Tibial nerve (tissue), 4 donors: ENCODE measurements around the gene LPIN1. TPM values are rescaled to one million over a fixed set of nuclear protein-coding genes. Genes with fewer than 3 reads are reported as not detected.

Experiments used
- DNase-seq, 2 donors: peaks; one replicate each; pipeline ENCODE4 v3.0.0-alpha.2; 2019; ENCODE audit warnings: low spot score in 2 of 2
- H3K27ac ChIP-seq, 4 donors: fragments of 200-600 bp; sonication (generic) in 3 of 4; one replicate each; pipeline ENCODE4 v1.5.1; 2017 to 2019; ENCODE audit warnings: mild to moderate bottlenecking in 1 of 4
- H3K27me3 ChIP-seq, 2 donors: fragments of 200-600 bp; sonication (generic) in 1 of 2; one replicate each; pipeline versions ENCODE4 v1.5.1 to v1.6.0; 2017 to 2019
- H3K36me3 ChIP-seq, 3 donors: fragments of 200-600 bp; sonication (generic); one replicate each; pipeline ENCODE4 v1.5.1; 2018 to 2019
- H3K4me1 ChIP-seq, 4 donors: fragments of 200-600 bp; sonication (generic) in 3 of 4; one replicate each; pipeline ENCODE4 v1.5.1; 2017 to 2019
- H3K4me3 ChIP-seq, 4 donors: fragments of 200-600 bp; sonication (generic) in 3 of 4; one replicate each; pipeline ENCODE4 v1.5.1; 2017 to 2019; ENCODE audit warnings: mild to moderate bottlenecking in 1 of 4, moderate library complexity in 1 of 4
- H3K9me3 ChIP-seq, 4 donors: fragments of 200-600 bp; sonication (generic) in 3 of 4; one replicate each; pipeline ENCODE4 v1.5.1; 2017 to 2019
- CTCF ChIP-seq, 5 experiments: fragments of 200-600 bp in 3 of 5; fragments of 450-650 bp in 2 of 5; sonication (generic) in 3 of 5; IDR thresholded peaks; one replicate each; pipeline ENCODE4 v1.5.1; 2016 to 2019; ENCODE audit warnings: antibody characterized with exemption in 5 of 5, mild to moderate bottlenecking in 3 of 5, moderate library complexity in 2 of 5
- EP300 ChIP-seq, 2 donors: sonication (generic); formaldehyde crosslinking; IDR thresholded peaks; one replicate each; pipeline ENCODE4 v1.6.1; 2017; ENCODE audit warnings: antibody characterized with exemption in 2 of 2, mild to moderate bottlenecking in 1 of 2
- POLR2A ChIP-seq, 2 donors: fragments of 450-650 bp; IDR thresholded peaks; one replicate each; pipeline ENCODE4 v1.6.1; 2017; ENCODE audit warnings: antibody characterized with exemption in 2 of 2, mild to moderate bottlenecking in 2 of 2, moderate library complexity in 2 of 2
- WGBS, 2 donors: methylation state at CpG; one replicate each; pipeline ENCODE4 v1.1.5; 2018; 5-methylcytosine and 5-hydroxymethylcytosine counted together
- total RNA-seq, 4 donors: library from RNA; depleted of rRNA; stranded (reverse); fragments of >200 nt; gene quantifications; one replicate each; pipeline ENCODE4 v1.1.0, GENCODE V29; 2016

The LPIN1 gene
- total RNA-seq, 4 donors from 2014 or later = 170 to 202 (median 172) TPM

- TF ChIP-seq CTCF (IDR thresholded peaks at IDR 0.05) (no peak), POLR2A (IDR thresholded peaks at IDR 0.05) (no peak), EP300 (IDR thresholded peaks at IDR 0.05) (no peak)
- H3K27me3 ChIP-seq = no peaks in the 10 kb centered on the region
- H3K27ac ChIP-seq = no peak overlapping the region
- H3K4me1 ChIP-seq = peaks cover 0 to 9% (median 0%) of the 10 kb centered on the region in 4 donors
- no peak for DNase-seq
- peaks cover 0 to 67% (median 14%) of the 10 kb centered on the region in 3 donors for H3K36me3 ChIP-seq
- 93 to 96% methylated on average over 13 of the region's 13 CpGs for WGBS, 2 donors
- H3K9me3 ChIP-seq = no peaks in the 10 kb centered on the region
- H3K4me3 ChIP-seq = no peak overlapping the region
These were observed 19.1 kb downstream of the LPIN1 start for GRCh38 chr2:11765501-11765900.

- DNase-seq = no peak
- H3K4me1 ChIP-seq = peaks cover 0 to 9% (median 0%) of the 10 kb centered on the region in 4 donors
- TF ChIP-seq EP300 (IDR thresholded peaks at IDR 0.05) (no peak), POLR2A (IDR thresholded peaks at IDR 0.05) (no peak), CTCF (IDR thresholded peaks at IDR 0.05) (no peak)
- WGBS, 2 donors = 79 to 84% methylated on average over 5 of the region's 5 CpGs
- peaks cover 0 to 71% (median 14%) of the 10 kb centered on the region in 3 donors for H3K36me3 ChIP-seq
- no peaks in the 10 kb centered on the region for H3K27me3 ChIP-seq
- no peak overlapping the region for H3K27ac ChIP-seq
- H3K4me3 ChIP-seq = no peak overlapping the region
- no peaks in the 10 kb centered on the region for H3K9me3 ChIP-seq
These were observed 19.6 kb downstream of the LPIN1 start for GRCh38 chr2:11766016-11766415.

- H3K4me3 ChIP-seq = no peak overlapping the region
- H3K9me3 ChIP-seq = no peaks in the 10 kb centered on the region
- H3K27ac ChIP-seq = no peak overlapping the region
- H3K27me3 ChIP-seq = no peaks in the 10 kb centered on the region
- peaks cover 0 to 83% (median 22%) of the 10 kb centered on the region in 3 donors for H3K36me3 ChIP-seq
- no peak for TF ChIP-seq EP300 (IDR thresholded peaks at IDR 0.05)
- TF ChIP-seq CTCF (IDR thresholded peaks at IDR 0.05) = no peak
- no peak for TF ChIP-seq POLR2A (IDR thresholded peaks at IDR 0.05)
- 78 to 80% methylated on average over 7 of the region's 7 CpGs for WGBS, 2 donors
- DNase-seq = no peak
- H3K4me1 ChIP-seq = peaks cover 0 to 11% (median 0%) of the 10 kb centered on the region in 4 donors
These were observed 21.3 kb downstream of the LPIN1 start for GRCh38 chr2:11767779-11768178.

- H3K27ac ChIP-seq = no peak overlapping the region
- no peaks in the 10 kb centered on the region for H3K9me3 ChIP-seq
- H3K36me3 ChIP-seq = peaks cover 0 to 88% (median 22%) of the 10 kb centered on the region in 3 donors
- H3K4me1 ChIP-seq = peaks cover 0 to 8% (median 0%) of the 10 kb centered on the region in 4 donors
- no peak overlapping the region for H3K4me3 ChIP-seq
- TF ChIP-seq POLR2A (IDR thresholded peaks at IDR 0.05) (no peak), CTCF (IDR thresholded peaks at IDR 0.05) (no peak), EP300 (IDR thresholded peaks at IDR 0.05) (no peak)
- no peaks in the 10 kb centered on the region for H3K27me3 ChIP-seq
- 60 to 75% methylated on average over 3 of the region's 3 CpGs for WGBS, 2 donors
- DNase-seq = no peak
These were observed 22.5 kb downstream of the LPIN1 start for GRCh38 chr2:11768946-11769345.

- no peak for DNase-seq
- Histone ChIP-seq H3K9me3 (no peaks in the 10 kb centered on the region), H3K27ac (no peak overlapping the region), H3K27me3 (no peaks in the 10 kb centered on the region), H3K4me3 (no peak overlapping the region), H3K4me1 (peaks cover 0 to 8% (median 0%) of the 10 kb centered on the region in 4 donors), H3K36me3 (peaks cover 0 to 92% (median 22%) of the 10 kb centered on the region in 3 donors)
- WGBS, 2 donors = 59 to 77% methylated on average over 3 of the region's 3 CpGs
- no peak for TF ChIP-seq POLR2A (IDR thresholded peaks at IDR 0.05)
- no peak for TF ChIP-seq CTCF (IDR thresholded peaks at IDR 0.05)
- no peak for TF ChIP-seq EP300 (IDR thresholded peaks at IDR 0.05)
These were observed 23.1 kb downstream of the LPIN1 start for GRCh38 chr2:11769516-11769915.
